Kidney epithelial cell (primary cell): ENCODE data around the gene FAM107B. TPM values are rescaled to one million over a fixed set of nuclear protein-coding genes. Genes with fewer than 3 reads are reported as not detected.

ENCODE experiments used
- DNase-seq: peaks from one replicate; pipeline ENCODE4 v3.0.0-alpha.2; 2010; ENCODE audit warnings: low read depth
- H3K27me3 ChIP-seq: 2 replicates; pipeline ENCODE4 v1.6.0; 2011; ENCODE audit warnings: low read length; ENCODE audit not compliant: control insufficient read depth, insufficient read depth
- H3K36me3 ChIP-seq: 2 replicates; pipeline ENCODE4 v1.5.1; 2011; ENCODE audit warnings: low read length; ENCODE audit not compliant: control insufficient read depth, insufficient read depth
- H3K4me3 ChIP-seq: 2 replicates; pipeline ENCODE4 v1.5.1; 2011; ENCODE audit warnings: low read depth, mild to moderate bottlenecking, control low read depth, low read length
- total RNA-seq: library from RNA; depleted of rRNA; stranded (reverse); fragments of >200 nt; gene quantifications from 2 replicates; pipeline ENCODE4 v1.2.3, GENCODE V29; 2015
- TF ChIP-seq, protein P1 (sequence below): IDR thresholded peaks from 2 replicates; pipeline ENCODE4 v1.5.1; 2011; ENCODE audit warnings: mild to moderate bottlenecking, moderate library complexity, low read length, control low read depth, inconsistent platforms; ENCODE audit not compliant: insufficient read depth, poor library complexity, severe bottlenecking

The FAM107B gene
- total RNA-seq, 1 donor from 2014 or later, result 33.5 TPM

GRCh38 chr10:14674376-14675050 lies 100.2 kb downstream of the FAM107B start:
- Histone ChIP-seq H3K36me3 (no peaks in the 10 kb centered on the region), H3K4me3 (no peak overlapping the region), H3K27me3 (no peaks in the 10 kb centered on the region)
- TF ChIP-seq, protein P1, sequence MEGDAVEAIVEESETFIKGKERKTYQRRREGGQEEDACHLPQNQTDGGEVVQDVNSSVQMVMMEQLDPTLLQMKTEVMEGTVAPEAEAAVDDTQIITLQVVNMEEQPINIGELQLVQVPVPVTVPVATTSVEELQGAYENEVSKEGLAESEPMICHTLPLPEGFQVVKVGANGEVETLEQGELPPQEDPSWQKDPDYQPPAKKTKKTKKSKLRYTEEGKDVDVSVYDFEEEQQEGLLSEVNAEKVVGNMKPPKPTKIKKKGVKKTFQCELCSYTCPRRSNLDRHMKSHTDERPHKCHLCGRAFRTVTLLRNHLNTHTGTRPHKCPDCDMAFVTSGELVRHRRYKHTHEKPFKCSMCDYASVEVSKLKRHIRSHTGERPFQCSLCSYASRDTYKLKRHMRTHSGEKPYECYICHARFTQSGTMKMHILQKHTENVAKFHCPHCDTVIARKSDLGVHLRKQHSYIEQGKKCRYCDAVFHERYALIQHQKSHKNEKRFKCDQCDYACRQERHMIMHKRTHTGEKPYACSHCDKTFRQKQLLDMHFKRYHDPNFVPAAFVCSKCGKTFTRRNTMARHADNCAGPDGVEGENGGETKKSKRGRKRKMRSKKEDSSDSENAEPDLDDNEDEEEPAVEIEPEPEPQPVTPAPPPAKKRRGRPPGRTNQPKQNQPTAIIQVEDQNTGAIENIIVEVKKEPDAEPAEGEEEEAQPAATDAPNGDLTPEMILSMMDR, result no peak
- DNase-seq, result no peak

- TF ChIP-seq, protein P1, result no peak
- no peak for DNase-seq
- H3K27me3 ChIP-seq, result no peaks in the 10 kb centered on the region
- H3K4me3 ChIP-seq, result no peak overlapping the region
- H3K36me3 ChIP-seq, result no peaks in the 10 kb centered on the region
These were observed 101.4 kb downstream of the FAM107B start for GRCh38 chr10:14673189-14673861.

- no peaks in the 10 kb centered on the region for H3K27me3 ChIP-seq
- no peak overlapping the region for H3K4me3 ChIP-seq
- no peak for DNase-seq
- TF ChIP-seq, protein P1, result no peak
- H3K36me3 ChIP-seq, result no peaks in the 10 kb centered on the region
These were observed 103.3 kb downstream of the FAM107B start for GRCh38 chr10:14671386-14671831.

DNA sequence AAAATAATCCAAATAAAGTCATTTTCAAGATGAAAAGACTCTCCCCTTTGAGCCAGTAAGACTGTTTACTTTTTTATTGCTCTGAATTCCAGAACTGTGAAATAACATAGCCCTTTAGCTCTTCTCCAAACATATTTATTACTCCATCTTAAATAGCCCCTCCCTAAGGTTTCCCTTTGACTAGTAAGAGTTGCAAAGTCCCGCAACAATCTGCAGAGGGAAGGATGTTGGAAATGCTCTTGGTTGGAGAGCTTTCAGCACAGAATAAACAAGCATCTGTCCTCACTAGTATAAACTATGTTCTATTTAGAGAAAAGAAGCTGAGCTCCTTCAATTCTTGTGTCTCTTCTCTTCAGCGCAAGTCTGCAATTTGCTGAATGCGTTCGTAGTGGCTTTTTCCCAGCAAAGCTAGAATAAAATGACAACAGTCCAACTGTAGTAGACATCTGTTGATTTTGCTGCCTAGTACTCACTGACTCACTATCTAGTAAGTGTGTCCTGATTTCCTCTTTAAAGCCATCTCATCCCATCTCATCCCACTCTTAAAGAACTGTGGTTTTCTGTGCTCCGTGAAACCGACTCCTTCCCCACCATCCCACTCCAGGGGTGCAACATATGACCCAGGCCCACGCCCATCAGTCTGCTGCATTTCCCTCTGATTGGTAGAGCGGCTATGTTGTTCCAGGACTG lies 104.0 kb downstream of the FAM107B start:
- Histone ChIP-seq H3K27me3 (no peaks in the 10 kb centered on the region), H3K4me3 (no peak overlapping the region), H3K36me3 (no peaks in the 10 kb centered on the region)
- no peak for DNase-seq
- TF ChIP-seq, protein P1, result no peak

DNA sequence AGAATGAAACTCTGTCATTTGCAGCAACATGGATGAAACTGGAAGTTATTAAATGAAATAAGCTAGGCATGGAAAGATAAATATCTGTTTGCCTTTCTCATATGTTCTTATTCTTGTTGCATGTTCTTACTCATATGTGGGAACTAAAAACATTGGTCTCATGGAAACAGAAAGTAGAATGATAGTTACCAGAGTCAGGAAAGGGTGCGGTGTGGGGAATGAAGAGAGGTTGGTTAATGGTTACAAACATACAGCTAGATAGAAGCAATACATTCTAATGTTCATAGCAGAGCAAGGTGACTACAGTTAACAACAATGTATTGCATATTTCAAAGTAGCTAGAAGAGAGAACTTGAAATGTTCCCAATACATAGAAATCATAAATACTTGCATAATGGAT lies 105.1 kb downstream of the FAM107B start:
- H3K27me3 ChIP-seq, result no peaks in the 10 kb centered on the region
- DNase-seq, result no peak
- H3K36me3 ChIP-seq, result no peaks in the 10 kb centered on the region
- TF ChIP-seq, protein P1, result no peak
- no peak overlapping the region for H3K4me3 ChIP-seq
